Endothelial cell of umbilical vein (primary cell): ENCODE measurements around the gene ABLIM2. TPM values are rescaled to one million over a fixed set of nuclear protein-coding genes. Genes with fewer than 3 reads are reported as not detected.

ENCODE experiments used
- BruUV-seq: library from RNA; stranded (reverse); fragments of 400-500 nt; replicated peaks from 2 replicates; lab custom pipeline; 2021; lab: Mats Ljungman, UMichigan
- CTCF ChIA-PET: fragments of 300-600, 350-600 bp; sonication (Branson Sonifier 250); formaldehyde crosslinking; loops from one replicate; lab custom pipeline; 2021; ENCODE audit warnings: antibody characterized with exemption, inconsistent platforms; lab: Charles Lee
- POLR2A ChIA-PET: fragments of 300-600, 350-600 bp; sonication (Branson Sonifier 250); formaldehyde crosslinking; loops from one replicate; lab custom pipeline; 2021; ENCODE audit warnings: antibody characterized with exemption, inconsistent platforms; lab: Charles Lee
- DNase-seq: peaks from one replicate; pipeline ENCODE4 v3.0.0-alpha.2; 2011; ENCODE audit warnings: low read depth, low spot score
- FAIRE-seq: peaks from 2 replicates; lab custom pipeline; 2011; peaks lifted over from hg19 to GRCh38; lab: Jason Lieb, UNC
- H2AFZ ChIP-seq: 2 replicates; pipeline ENCODE4 v1.6.0; 2012; ENCODE audit warnings: low read depth, low read length, control low read depth, inconsistent platforms
- H3K27ac ChIP-seq: 2 replicates; pipeline ENCODE4 v1.5.1; 2011; ENCODE audit warnings: low read depth, mild to moderate bottlenecking, control low read depth, low read length, moderate library complexity; ENCODE audit not compliant: insufficient read depth
- H3K27me3 ChIP-seq, 2 experiments: 2 replicates each; pipeline versions ENCODE4 v1.6.0 to v1.6.1; 2011; ENCODE audit warnings: low read length in 2 of 2, mixed read lengths in 1 of 2; ENCODE audit not compliant: control insufficient read depth in 2 of 2, insufficient read depth in 2 of 2
- H3K36me3 ChIP-seq, 2 experiments: 2 replicates in 1 of 2; 3 replicates in 1 of 2; pipeline ENCODE4 v1.5.1; 2011; ENCODE audit warnings: low read length in 2 of 2, mild to moderate bottlenecking in 1 of 2, moderate library complexity in 1 of 2; ENCODE audit not compliant: control insufficient read depth in 2 of 2, insufficient read depth in 2 of 2; ENCODE audit errors: extremely low read depth in 1 of 2
- H3K4me1 ChIP-seq: 3 replicates; pipeline ENCODE4 v1.5.1; 2011; ENCODE audit warnings: mild to moderate bottlenecking, low read length; ENCODE audit not compliant: control insufficient read depth, insufficient read depth; ENCODE audit errors: extremely low read depth
- H3K4me2 ChIP-seq: 2 replicates; pipeline ENCODE4 v1.6.1; 2011; ENCODE audit warnings: low read length, control low read depth, mixed read lengths; ENCODE audit not compliant: insufficient read depth
- H3K4me3 ChIP-seq, 3 experiments: fragments of 200-600 bp in 1 of 3; sonication (generic), shearing (Covaris generic) in 1 of 3; replicated peaks in 1 of 3; 2 replicates each; pipeline ENCODE4 v1.5.1; 2011 to 2016; ENCODE audit warnings: control low read depth in 3 of 3, low read length in 3 of 3, mild to moderate bottlenecking in 2 of 3, inconsistent platforms in 1 of 3, low read depth in 1 of 3, moderate library complexity in 1 of 3; ENCODE audit not compliant: insufficient read depth in 1 of 3
- H3K79me2 ChIP-seq: 2 replicates; pipeline ENCODE4 v1.6.0; 2012; ENCODE audit warnings: low read length, inconsistent platforms; ENCODE audit not compliant: control insufficient read depth, insufficient read depth
- H3K9ac ChIP-seq: replicated peaks from 2 replicates; pipeline ENCODE3; 2011; ENCODE audit warnings: low read length, control low read depth; ENCODE audit not compliant: insufficient read depth; ENCODE audit errors: extremely low read depth
- H3K9me1 ChIP-seq: replicated peaks from 3 replicates; pipeline ENCODE4 v1.6.0; 2011; ENCODE audit warnings: mild to moderate bottlenecking, low read length; ENCODE audit not compliant: control insufficient read depth, insufficient read depth; ENCODE audit errors: extremely low read depth
- H3K9me3 ChIP-seq: replicated peaks from 2 replicates; pipeline ENCODE4 v1.5.1; 2012; ENCODE audit warnings: low read length, inconsistent platforms; ENCODE audit not compliant: control insufficient read depth, insufficient read depth
- H4K20me1 ChIP-seq: replicated peaks from 2 replicates; pipeline ENCODE3; 2011; ENCODE audit warnings: mild to moderate bottlenecking, low read length; ENCODE audit not compliant: control insufficient read depth, insufficient read depth; ENCODE audit errors: extremely low read depth
- CTCF ChIP-seq, 2 donors: IDR thresholded peaks; 1 replicate in 1 of 2; 2 replicates in 1 of 2; pipeline ENCODE4 v1.5.1; 2011; ENCODE audit warnings: low read length in 2 of 2, mild to moderate bottlenecking in 2 of 2, moderate library complexity in 2 of 2, control low read depth in 1 of 2, inconsistent platforms in 1 of 2, low read depth in 1 of 2; ENCODE audit not compliant: insufficient read depth in 1 of 2; ENCODE audit errors: extremely low read depth in 1 of 2
- EZH2 ChIP-seq: IDR thresholded peaks from 2 replicates; pipeline ENCODE4 v1.6.1; 2012; ENCODE audit warnings: borderline replicate concordance, low read depth, mild to moderate bottlenecking, moderate library complexity, low read length, inconsistent platforms; ENCODE audit not compliant: severe bottlenecking
- FOS ChIP-seq: IDR thresholded peaks from 2 replicates; pipeline ENCODE4 v1.6.1; 2011; ENCODE audit warnings: mild to moderate bottlenecking, low read length, moderate library complexity, borderline replicate concordance; ENCODE audit not compliant: insufficient read depth
- GATA2 ChIP-seq: IDR thresholded peaks from 2 replicates; pipeline ENCODE4 v1.7.0; 2011; ENCODE audit warnings: low read depth, mild to moderate bottlenecking, moderate library complexity, mixed read lengths, low read length; ENCODE audit not compliant: insufficient read length, insufficient read depth
- JUN ChIP-seq: IDR thresholded peaks from 2 replicates; pipeline ENCODE4 v1.6.1; 2011; ENCODE audit warnings: borderline replicate concordance, low read depth; ENCODE audit not compliant: insufficient read length, insufficient read depth
- MAX ChIP-seq: IDR thresholded peaks from 2 replicates; pipeline ENCODE4 v1.6.1; 2011; ENCODE audit not compliant: insufficient read depth, insufficient read length
- MYC ChIP-seq: IDR thresholded peaks from one replicate; pipeline ENCODE4 v1.6.1; 2011; ENCODE audit warnings: mild to moderate bottlenecking, low read depth, low read length
- POLR2A ChIP-seq: IDR thresholded peaks from 2 replicates; pipeline ENCODE4 v1.6.1; 2012; ENCODE audit warnings: low read depth, mild to moderate bottlenecking, control low read depth, low read length
- POLR2AphosphoS5 ChIP-seq: IDR thresholded peaks from 2 replicates; pipeline ENCODE4 v1.6.1; 2012; ENCODE audit warnings: low read depth, mild to moderate bottlenecking, control low read depth, low read length, moderate library complexity; ENCODE audit not compliant: insufficient read depth
- dilution Hi-C: fragments of 300-500 bp; cut with MboI; formaldehyde crosslinking; loops from one replicate; pipeline ENCODE4 v1.15.0; 2019; ENCODE audit warnings: low sequenced_read_pairs; ENCODE audit not compliant: extremely low pct_ligation_motif_present
- intact Hi-C: fragments of 100-400 bp; cut with micrococcal nuclease; formaldehyde crosslinking; loops from one replicate; pipeline ENCODE4 v1.10.0; 2022
- polyA plus RNA-seq, 4 experiments: library from polyadenylated mRNA; depleted of rRNA in 3 of 4; stranded (reverse) in 3 of 4; unstranded in 1 of 4; fragments of >200 nt; gene quantifications; 2 replicates each; pipeline versions ENCODE4 v1.2.1 to v1.2.3, GENCODE V29; 2011 to 2012; ENCODE audit warnings: missing spikeins in 1 of 4
- total RNA-seq: library from RNA; stranded (reverse); gene quantifications from 2 replicates; pipeline ENCODE4 v1.2.3, GENCODE V29; 2021

ABLIM2 gene
- total and polyA plus RNA-seq, 2 donors (not counting 3 experiments of a cell fraction or from before 2014, with no cell fraction given), result 0.28 to 0.66 TPM

- TF ChIP-seq EZH2 (no peak), MAX (no peak), MYC (no peak), JUN (no peak), FOS (no peak), GATA2 (no peak), POLR2A (no peak), POLR2AphosphoS5 (no peak), CTCF (IDR thresholded peaks at IDR 0.05; ENCODE audit: extremely low read depth in 1 of 2, insufficient read depth in 1 of 2, low read depth in 1 of 2, low read length in 2 of 2) (no peak)
- Histone ChIP-seq H3K36me3 (no peaks in the 10 kb centered on the region), H3K27me3 (peaks cover 0 to 6% of the 10 kb centered on the region in 2 experiments), H3K4me2 (no peak overlapping the region), H3K9ac (no peak overlapping the region), H4K20me1 (no peaks in the 10 kb centered on the region), H3K27ac (no peak overlapping the region), H3K9me1 (no peaks in the 10 kb centered on the region), H3K79me2 (no peaks in the 10 kb centered on the region), H2AFZ (no peak overlapping the region), H3K4me3 (no peak overlapping the region), H3K4me1 (no peaks in the 10 kb centered on the region), H3K9me3 (no peaks in the 10 kb centered on the region)
- FAIRE-seq (no peak), DNase-seq (no peak)
- intact Hi-C loops (no loop called here), dilution Hi-C loops (no loop called here)
- ChIA-PET POLR2A (no interaction called here), CTCF (no interaction called here)
- no TSS peak for BruUV-seq
These were observed 82.6 kb downstream of the ABLIM2 start for GRCh38 chr4:8076023-8076422.
